CD4-positive, CD25-positive, alpha-beta regulatory T cell (primary cell): Measurements from ENCODE around the gene PROM2. TPM values are rescaled to one million over a fixed set of nuclear protein-coding genes. Genes with fewer than 3 reads are reported as not detected.

Experiments used
- ATAC-seq, 2 donors: fragments of 150-1000 bp; cut with Tn5 transposase; one replicate each; pipeline ENCODE4 v1.10.0; 2021; ENCODE audit warnings: low read depth in 2 of 2, moderate number of reproducible peaks in 2 of 2, moderate library complexity in 1 of 2
- DNase-seq, 3 donors: peaks; one replicate each; pipeline versions ENCODE4 v3.0.0 to v3.0.0-alpha.2; 2012 to 2022; ENCODE audit warnings: mixed read lengths in 1 of 3
- H3K27ac ChIP-seq: one replicate; pipeline ENCODE4 v1.7.0; 2013; ENCODE audit warnings: mild to moderate bottlenecking, low read length; ENCODE audit not compliant: insufficient read depth, poor library complexity, severe bottlenecking
- H3K27me3 ChIP-seq: one replicate; pipeline ENCODE4 v1.7.0; 2013; ENCODE audit warnings: low read length; ENCODE audit not compliant: control insufficient read depth, insufficient read depth
- H3K36me3 ChIP-seq: one replicate; pipeline ENCODE4 v1.7.0; 2013; ENCODE audit warnings: mild to moderate bottlenecking, low read length, moderate library complexity; ENCODE audit not compliant: control insufficient read depth, insufficient read depth
- H3K4me1 ChIP-seq: 2 replicates; pipeline ENCODE4 v1.7.0; 2013; ENCODE audit warnings: mild to moderate bottlenecking, low read length; ENCODE audit not compliant: insufficient read depth, control insufficient read depth, poor library complexity, severe bottlenecking
- H3K4me3 ChIP-seq: one replicate; pipeline ENCODE4 v1.7.0; 2013; ENCODE audit warnings: low read depth, mild to moderate bottlenecking, low read length, moderate library complexity
- H3K9me3 ChIP-seq, 2 experiments: 1 replicate in 1 of 2; 2 replicates in 1 of 2; pipeline ENCODE4 v1.7.0; 2013; ENCODE audit warnings: low read length in 2 of 2, mild to moderate bottlenecking in 1 of 2, moderate library complexity in 1 of 2; ENCODE audit not compliant: control insufficient read depth in 2 of 2
- H3K27ac Mint-ChIP-seq, 3 donors: one replicate each; pipeline ENCODE4 v1.8.0; 2020 to 2022; ENCODE audit warnings: mild to moderate bottlenecking in 3 of 3, mixed read lengths in 3 of 3, moderate library complexity in 2 of 3
- H3K27me3 Mint-ChIP-seq: one replicate; pipeline ENCODE4 v1.8.0; 2022; ENCODE audit warnings: mild to moderate bottlenecking, mixed read lengths
- H3K36me3 Mint-ChIP-seq: one replicate; pipeline ENCODE4 v1.8.0; 2020; ENCODE audit warnings: mixed read lengths
- H3K4me1 Mint-ChIP-seq, 4 donors: one replicate each; pipeline ENCODE4 v1.8.0; 2020 to 2022; ENCODE audit warnings: mixed read lengths in 4 of 4, mild to moderate bottlenecking in 1 of 4
- H3K4me3 Mint-ChIP-seq, 4 donors: one replicate each; pipeline ENCODE4 v1.8.0; 2020 to 2022; ENCODE audit warnings: mild to moderate bottlenecking in 4 of 4, mixed read lengths in 4 of 4, moderate library complexity in 3 of 4
- H3K9me3 Mint-ChIP-seq, 7 donors: one replicate each; pipeline ENCODE4 v1.8.0; 2020 to 2022; ENCODE audit warnings: mixed read lengths in 7 of 7, mild to moderate bottlenecking in 3 of 7, moderate library complexity in 2 of 7
- polyA plus RNA-seq, 4 donors: library from polyadenylated mRNA; unstranded; fragments of 300-500 nt; fragmentation: Illumina TruSeq; gene quantifications; one replicate each; pipeline ENCODE4 v1.2.3, GENCODE V29; 2021
- total RNA-seq: library from RNA; stranded (reverse); gene quantifications from one replicate; pipeline ENCODE4 v1.2.3, GENCODE V29; 2022

The PROM2 gene
- total and polyA plus RNA-seq, 5 donors from 2014 or later: 0.47 TPM; not detected in 4

GRCh38 chr2:95291222-95291621 is 17.0 kb downstream of the PROM2 start:
- Mint-ChIP-seq H3K27ac (no peak overlapping the region), H3K4me3 (no peak overlapping the region), H3K36me3 (no peaks in the 10 kb centered on the region), H3K4me1 (no peaks in the 10 kb centered on the region), H3K27me3 (no peaks in the 10 kb centered on the region), H3K9me3 (peaks cover 0 to 18% (median 5%) of the 10 kb centered on the region in 7 donors)
- Histone ChIP-seq H3K27me3 (no peaks in the 10 kb centered on the region), H3K36me3 (no peaks in the 10 kb centered on the region), H3K9me3 (peaks cover 3% of the 10 kb centered on the region in 2 experiments), H3K4me1 (no peaks in the 10 kb centered on the region), H3K4me3 (no peak overlapping the region), H3K27ac (no peak overlapping the region)
- ATAC-seq: no peak
- no peak for DNase-seq

GRCh38 chr2:95292623-95293260 is 18.5 kb downstream of the PROM2 start:
- Mint-ChIP-seq H3K27ac (no peak overlapping the region), H3K4me1 (no peaks in the 10 kb centered on the region), H3K36me3 (no peaks in the 10 kb centered on the region), H3K9me3 (peaks cover 0 to 18% (median 5%) of the 10 kb centered on the region in 7 donors), H3K27me3 (no peaks in the 10 kb centered on the region), H3K4me3 (no peak overlapping the region)
- H3K27me3 ChIP-seq: no peaks in the 10 kb centered on the region
- H3K36me3 ChIP-seq: no peaks in the 10 kb centered on the region
- no peak overlapping the region for H3K4me3 ChIP-seq
- no peak overlapping the region for H3K27ac ChIP-seq
- H3K9me3 ChIP-seq: peaks cover 3% of the 10 kb centered on the region in 2 experiments
- no peaks in the 10 kb centered on the region for H3K4me1 ChIP-seq
- DNase-seq (no peak), ATAC-seq (no peak)

DNA sequence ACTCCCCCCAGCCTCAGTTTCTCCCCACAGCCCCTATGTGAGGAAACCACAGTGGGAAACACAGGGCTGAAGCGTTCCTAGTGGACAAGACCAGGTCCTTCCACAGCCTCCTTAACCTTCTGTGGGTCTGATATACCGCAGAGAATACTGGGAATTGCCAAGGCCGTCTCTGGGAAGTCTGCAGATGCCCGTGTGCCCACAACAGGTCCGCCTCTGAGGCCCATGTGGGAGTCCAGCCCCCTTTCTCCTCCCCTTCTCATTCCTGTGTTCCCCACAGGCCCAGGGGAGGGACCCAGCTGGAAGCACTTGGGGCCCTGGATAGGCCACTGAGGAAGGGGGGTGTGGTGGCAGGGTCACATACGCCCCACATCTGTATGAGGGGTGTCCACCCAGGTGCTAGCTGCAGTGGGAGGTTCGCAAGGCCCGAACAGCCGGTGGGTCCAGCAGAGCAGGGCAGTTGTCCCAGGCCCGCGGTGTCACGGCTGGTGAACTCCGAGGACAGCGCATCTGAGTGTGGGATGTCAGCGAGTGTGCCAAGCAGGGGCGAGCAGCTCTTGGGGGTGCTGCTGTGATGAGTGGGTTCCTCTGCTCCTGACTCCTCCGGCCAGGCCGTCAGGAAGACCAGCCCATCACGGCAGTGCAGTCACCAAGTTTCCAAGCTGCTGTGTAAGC is 20.5 kb downstream of the PROM2 start:
- H3K36me3 Mint-ChIP-seq: no peaks in the 10 kb centered on the region
- Histone ChIP-seq H3K4me1 (no peaks in the 10 kb centered on the region), H3K9me3 (peaks cover 3% of the 10 kb centered on the region in 2 experiments), H3K4me3 (no peak overlapping the region), H3K27me3 (no peaks in the 10 kb centered on the region), H3K36me3 (no peaks in the 10 kb centered on the region), H3K27ac (no peak overlapping the region)
- peaks cover 0 to 18% (median 5%) of the 10 kb centered on the region in 7 donors for H3K9me3 Mint-ChIP-seq
- DNase-seq (no peak), ATAC-seq (no peak)
- H3K27ac Mint-ChIP-seq: no peak overlapping the region
- no peaks in the 10 kb centered on the region for H3K27me3 Mint-ChIP-seq
- H3K4me1 Mint-ChIP-seq: no peaks in the 10 kb centered on the region
- H3K4me3 Mint-ChIP-seq: no peak overlapping the region

DNA sequence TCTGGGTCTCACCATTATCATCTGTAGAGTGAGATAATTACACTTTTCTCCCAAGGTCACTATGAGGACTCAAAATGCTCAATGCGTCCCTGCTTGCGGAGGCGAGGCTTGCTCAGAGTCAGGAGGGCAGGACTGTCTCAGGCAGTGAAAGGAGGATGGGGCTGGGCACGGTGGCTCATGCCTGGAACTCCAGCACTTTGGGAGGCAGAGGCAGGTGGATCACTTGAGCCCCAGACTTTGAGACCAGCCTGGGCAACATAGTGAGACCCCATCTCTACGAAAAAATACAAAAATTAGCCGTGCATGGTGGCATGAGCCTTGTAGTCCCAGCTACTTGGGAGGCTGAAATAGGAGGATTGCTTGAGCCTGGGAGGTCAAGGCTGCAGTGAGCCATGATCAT is 21.1 kb downstream of the PROM2 start:
- no peaks in the 10 kb centered on the region for H3K4me1 Mint-ChIP-seq
- H3K4me3 ChIP-seq: no peak overlapping the region
- H3K27me3 Mint-ChIP-seq: no peaks in the 10 kb centered on the region
- H3K27ac ChIP-seq: no peak overlapping the region
- H3K27me3 ChIP-seq: no peaks in the 10 kb centered on the region
- no peaks in the 10 kb centered on the region for H3K36me3 ChIP-seq
- H3K4me1 ChIP-seq: no peaks in the 10 kb centered on the region
- peaks cover 3% of the 10 kb centered on the region in 2 experiments for H3K9me3 ChIP-seq
- no peak overlapping the region for H3K4me3 Mint-ChIP-seq
- no peak overlapping the region for H3K27ac Mint-ChIP-seq
- DNase-seq: no peak
- peaks cover 0 to 14% (median 5%) of the 10 kb centered on the region in 7 donors for H3K9me3 Mint-ChIP-seq
- no peak for ATAC-seq
- H3K36me3 Mint-ChIP-seq: no peaks in the 10 kb centered on the region

- no peak overlapping the region for H3K27ac ChIP-seq
- H3K4me3 ChIP-seq: no peak overlapping the region
- no peak for DNase-seq
- H3K27me3 Mint-ChIP-seq: no peaks in the 10 kb centered on the region
- no peaks in the 10 kb centered on the region for H3K4me1 ChIP-seq
- H3K27me3 ChIP-seq: no peaks in the 10 kb centered on the region
- no peaks in the 10 kb centered on the region for H3K4me1 Mint-ChIP-seq
- ATAC-seq: no peak
- H3K4me3 Mint-ChIP-seq: no peak overlapping the region
- H3K36me3 ChIP-seq: no peaks in the 10 kb centered on the region
- H3K27ac Mint-ChIP-seq: no peak overlapping the region
- H3K36me3 Mint-ChIP-seq: no peaks in the 10 kb centered on the region
- H3K9me3 Mint-ChIP-seq: peaks cover 0 to 11% (median 2%) of the 10 kb centered on the region in 7 donors
- H3K9me3 ChIP-seq: peaks cover 3% of the 10 kb centered on the region in 2 experiments
Observed at GRCh38 chr2:95296011-95296410, 21.8 kb downstream of the PROM2 start.

- no peaks in the 10 kb centered on the region for H3K9me3 ChIP-seq
- H3K36me3 ChIP-seq: no peaks in the 10 kb centered on the region
- no peak within 1 kb of the TSS for H3K27ac ChIP-seq
- Mint-ChIP-seq H3K4me3 (no peak within 1 kb of the TSS), H3K27me3 (no peaks in the 10 kb centered on the region), H3K36me3 (no peaks in the 10 kb centered on the region), H3K9me3 (peaks cover 0 to 5% (median 0%) of the 10 kb centered on the region in 7 donors), H3K27ac (no peak within 1 kb of the TSS), H3K4me1 (no peaks in the 10 kb centered on the region)
- H3K27me3 ChIP-seq: no peaks in the 10 kb centered on the region
- H3K4me1 ChIP-seq: no peaks in the 10 kb centered on the region
- no peak for DNase-seq
- no peak within 1 kb of the TSS for H3K4me3 ChIP-seq
- no peak for ATAC-seq
Observed at GRCh38 chr2:95296880-95297487, 22.7 kb downstream of the PROM2 start, which contains the start of gene KCNIP3. Gene KCNIP3 (plus strand): TSS chr2:95297347. CDS start chr2:95297439, 92 bp downstream.

- H3K9me3 Mint-ChIP-seq: no peaks in the 10 kb centered on the region
- no peaks in the 10 kb centered on the region for H3K27me3 ChIP-seq
- no peak overlapping the region for H3K4me3 ChIP-seq
- ATAC-seq: no peak
- no peak overlapping the region for H3K4me3 Mint-ChIP-seq
- no peaks in the 10 kb centered on the region for H3K4me1 Mint-ChIP-seq
- H3K36me3 ChIP-seq: no peaks in the 10 kb centered on the region
- no peaks in the 10 kb centered on the region for H3K36me3 Mint-ChIP-seq
- no peak overlapping the region for H3K27ac Mint-ChIP-seq
- H3K27me3 Mint-ChIP-seq: no peaks in the 10 kb centered on the region
- H3K9me3 ChIP-seq: no peaks in the 10 kb centered on the region
- no peak overlapping the region for H3K27ac ChIP-seq
- no peak for DNase-seq
- no peaks in the 10 kb centered on the region for H3K4me1 ChIP-seq
Observed at GRCh38 chr2:95297639-95298395, 23.6 kb downstream of the PROM2 start.
